ENCODE measurements around the gene VSIG10. TPM values are rescaled to one million over a fixed set of nuclear protein-coding genes. Genes with fewer than 3 reads are reported as not detected.

VSIG10 gene
- total RNA-seq, 1 donor from 2014 or later: 21.7 TPM

- DNase-seq (ENCODE audit: extremely low spot score, unreplicated experiment): no peak
- H3K27me3 Mint-ChIP-seq (ENCODE audit: unreplicated experiment): no peaks in the 10 kb centered on the region
- H3K9me3 Mint-ChIP-seq (ENCODE audit: unreplicated experiment): no peaks in the 10 kb centered on the region
- H3K4me1 Mint-ChIP-seq (ENCODE audit: unreplicated experiment): peaks cover 35% of the 10 kb centered on the region
- H3K27ac Mint-ChIP-seq (ENCODE audit: unreplicated experiment): peak overlapping the region; percentile 92
- peak overlapping the region; percentile 5 for H3K4me3 Mint-ChIP-seq (ENCODE audit: unreplicated experiment)
- TF ChIP-seq CTCF (IDR thresholded peaks at IDR 0.05): peak; percentile 8
- peaks cover 6% of the 10 kb centered on the region for H3K36me3 Mint-ChIP-seq (ENCODE audit: unreplicated experiment)
These were observed 39.2 kb downstream of the VSIG10 start for GRCh38 chr12:118064608-118065007.

GRCh38 chr12:118063576-118064391, 40.0 kb downstream of the VSIG10 start:
- H3K27ac Mint-ChIP-seq (ENCODE audit: unreplicated experiment): peak overlapping the region; percentile 92
- peaks cover 43% of the 10 kb centered on the region for H3K4me1 Mint-ChIP-seq (ENCODE audit: unreplicated experiment)
- peak overlapping the region; percentile 88 for H3K4me3 Mint-ChIP-seq (ENCODE audit: unreplicated experiment)
- no peak for TF ChIP-seq CTCF (IDR thresholded peaks at IDR 0.05)
- DNase-seq (ENCODE audit: extremely low spot score, unreplicated experiment): no peak
- peaks cover 6% of the 10 kb centered on the region for H3K36me3 Mint-ChIP-seq (ENCODE audit: unreplicated experiment)
- H3K9me3 Mint-ChIP-seq (ENCODE audit: unreplicated experiment): no peaks in the 10 kb centered on the region
- H3K27me3 Mint-ChIP-seq (ENCODE audit: unreplicated experiment): no peaks in the 10 kb centered on the region

GRCh38 chr12:118061873-118062843, 41.7 kb downstream of the VSIG10 start:
- Mint-ChIP-seq H3K27ac (ENCODE audit: unreplicated experiment) (peak overlapping the region; percentile 92), H3K36me3 (ENCODE audit: unreplicated experiment) (peaks cover 6% of the 10 kb centered on the region), H3K4me1 (ENCODE audit: unreplicated experiment) (peaks cover 45% of the 10 kb centered on the region), H3K27me3 (ENCODE audit: unreplicated experiment) (no peaks in the 10 kb centered on the region), H3K4me3 (ENCODE audit: unreplicated experiment) (peak overlapping the region; percentile 88), H3K9me3 (ENCODE audit: unreplicated experiment) (no peaks in the 10 kb centered on the region)
- no peak for DNase-seq (ENCODE audit: extremely low spot score, unreplicated experiment)
- TF ChIP-seq CTCF (IDR thresholded peaks at IDR 0.05): no peak

GRCh38 chr12:118061011-118061872, 42.6 kb downstream of the VSIG10 start, which contains the start of gene WSB2:
Gene WSB2 (minus strand): TSS chr12:118061179. CDS start chr12:118061048, 131 bp downstream.
- Mint-ChIP-seq H3K27ac (ENCODE audit: unreplicated experiment) (peak within 1 kb of the TSS; percentile 92), H3K27me3 (ENCODE audit: unreplicated experiment) (no peaks in the 10 kb centered on the region), H3K36me3 (ENCODE audit: unreplicated experiment) (no peaks in the 10 kb centered on the region), H3K4me3 (ENCODE audit: unreplicated experiment) (peak within 1 kb of the TSS; percentile 88), H3K4me1 (ENCODE audit: unreplicated experiment) (peaks cover 52% of the 10 kb centered on the region), H3K9me3 (ENCODE audit: unreplicated experiment) (no peaks in the 10 kb centered on the region)
- TF ChIP-seq CTCF (IDR thresholded peaks at IDR 0.05): no peak
- peak; percentile 88 for DNase-seq (ENCODE audit: extremely low spot score, unreplicated experiment)

Measured in osteocyte (in vitro differentiated cells).